NCI-H1092 (cell line): ENCODE measurements around the gene CADM2.
A peak's percentile ranks its signal among the peaks of the same experiment; 100 is the strongest.

ENCODE experiments used
- DNase-seq: peaks from one replicate; lab custom pipeline; 2025; lab: John Stamatoyannopoulos, UW

Gene CADM2

GRCh38 chr3:85321892-85322291 is 363.1 kb downstream of the CADM2 start:
- DNase-seq: no peak

GRCh38 chr3:85330071-85330470 is 371.3 kb downstream of the CADM2 start:
- DNase-seq: no peak

DNA sequence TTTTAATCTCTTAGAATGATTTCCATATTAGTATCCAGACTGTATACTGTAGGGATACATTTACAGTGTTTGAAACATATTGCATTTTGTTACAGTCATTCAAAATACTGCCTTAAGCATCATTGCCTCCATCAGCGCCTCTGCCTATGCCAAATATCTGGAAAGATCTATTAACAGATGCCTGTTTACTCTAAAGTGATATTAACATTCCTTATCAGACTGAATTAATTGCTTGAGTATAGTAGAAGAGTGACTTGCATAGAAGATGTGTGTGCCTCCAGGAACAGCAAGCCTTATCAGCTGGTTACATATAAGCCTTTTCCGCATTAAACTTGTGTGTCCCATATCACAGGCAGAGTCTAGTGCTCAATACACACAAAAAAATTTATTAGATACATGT is 379.1 kb downstream of the CADM2 start:
- DNase-seq: no peak

GRCh38 chr3:85342915-85343314 is 384.1 kb downstream of the CADM2 start:
- no peak for DNase-seq

- no peak for DNase-seq
Observed at GRCh38 chr3:85355572-85355971, 396.8 kb downstream of the CADM2 start.

- peak; percentile 67 for DNase-seq
Observed at GRCh38 chr3:85360742-85361387, 402.1 kb downstream of the CADM2 start.

GRCh38 chr3:85364296-85364909 is 405.6 kb downstream of the CADM2 start:
- DNase-seq: no peak

DNA sequence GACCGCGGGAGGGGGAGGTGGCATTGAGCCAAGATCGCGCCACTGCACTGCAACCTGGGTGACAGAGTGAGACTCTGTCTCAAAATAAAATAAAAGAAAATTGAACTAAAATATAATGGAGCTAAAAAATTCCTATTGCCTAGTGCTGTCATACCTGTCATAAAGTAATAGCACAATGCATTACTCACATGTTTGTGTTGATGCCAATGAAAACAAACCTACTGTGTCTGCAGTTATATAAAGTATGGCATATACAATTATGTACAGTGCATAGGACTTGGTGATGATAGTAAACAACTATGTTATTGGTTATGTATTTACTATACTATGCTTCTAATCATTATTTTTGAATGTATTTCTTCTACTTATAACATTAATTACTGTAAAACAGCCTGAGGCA is 411.6 kb downstream of the CADM2 start:
- DNase-seq: no peak

- no peak for DNase-seq
Observed at GRCh38 chr3:85376131-85376530, 417.3 kb downstream of the CADM2 start.

- DNase-seq: no peak
Observed at GRCh38 chr3:85377115-85377514, 418.3 kb downstream of the CADM2 start.

DNA sequence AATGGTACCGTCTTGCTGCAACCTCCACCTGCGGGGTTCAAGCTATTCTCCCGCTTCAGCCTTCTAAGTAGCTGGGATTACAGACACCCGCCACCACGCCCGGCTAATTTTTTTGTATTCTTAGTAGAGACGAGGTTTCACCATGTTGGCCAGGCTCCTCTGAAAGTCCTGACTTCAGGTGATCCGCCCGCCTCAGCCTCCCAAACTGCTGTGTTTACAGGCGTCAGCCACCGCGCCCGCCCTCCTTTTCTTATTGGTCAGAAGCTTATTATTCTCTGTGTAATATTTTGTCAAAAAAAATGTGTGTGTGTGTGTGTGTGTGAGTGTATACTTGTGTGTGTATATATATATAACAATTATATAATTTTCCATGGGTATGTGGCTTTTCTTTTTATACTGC is 425.6 kb downstream of the CADM2 start:
- DNase-seq: no peak

DNA sequence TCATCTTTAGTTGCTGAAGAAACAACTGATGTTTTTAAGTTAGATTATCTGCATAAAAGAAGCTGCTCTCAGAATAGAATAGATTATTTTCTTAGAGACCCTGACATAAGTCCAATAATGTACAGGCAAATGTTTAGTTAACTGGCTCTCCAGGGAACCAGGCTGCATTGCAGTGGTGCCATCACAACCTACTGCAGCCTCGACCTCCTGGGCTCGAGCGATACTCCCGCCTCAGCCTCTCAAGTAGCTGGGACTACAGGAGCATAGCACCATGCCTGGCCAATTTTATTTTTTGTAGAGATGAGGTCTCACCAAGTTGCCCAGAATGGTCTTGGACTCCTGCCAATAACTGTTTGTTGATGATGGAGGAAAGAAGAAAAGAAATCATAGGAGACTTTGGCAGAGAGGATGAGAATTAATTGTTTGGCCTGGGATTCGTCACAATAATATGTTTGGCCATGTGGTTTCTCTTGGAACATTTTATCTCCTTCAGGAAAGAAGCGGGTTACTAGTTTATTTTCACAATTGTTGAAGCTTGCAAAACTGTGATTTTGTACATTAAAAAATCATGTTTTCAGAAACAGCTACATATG is 429.2 kb downstream of the CADM2 start:
- DNase-seq: no peak

GRCh38 chr3:85394424-85394823 is 435.6 kb downstream of the CADM2 start:
- DNase-seq: no peak

DNA sequence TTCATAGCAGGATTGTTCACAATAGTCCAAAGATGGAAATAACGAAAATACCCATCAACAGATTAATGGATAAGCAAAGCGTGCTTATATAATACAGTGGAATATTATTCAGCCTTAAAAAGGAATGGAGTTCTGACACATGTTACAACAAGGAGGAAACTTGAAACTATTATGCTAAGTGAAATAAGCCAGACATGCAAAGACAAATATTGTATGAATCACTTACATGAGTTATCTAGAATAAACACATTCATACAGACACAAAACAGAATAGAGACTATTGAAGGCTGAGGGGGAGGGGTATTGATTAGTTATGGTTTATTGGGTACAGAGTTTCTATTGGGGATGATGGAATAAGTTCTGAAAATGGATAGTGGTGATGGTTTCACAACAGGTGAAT is 438.6 kb downstream of the CADM2 start:
- DNase-seq: no peak

DNA sequence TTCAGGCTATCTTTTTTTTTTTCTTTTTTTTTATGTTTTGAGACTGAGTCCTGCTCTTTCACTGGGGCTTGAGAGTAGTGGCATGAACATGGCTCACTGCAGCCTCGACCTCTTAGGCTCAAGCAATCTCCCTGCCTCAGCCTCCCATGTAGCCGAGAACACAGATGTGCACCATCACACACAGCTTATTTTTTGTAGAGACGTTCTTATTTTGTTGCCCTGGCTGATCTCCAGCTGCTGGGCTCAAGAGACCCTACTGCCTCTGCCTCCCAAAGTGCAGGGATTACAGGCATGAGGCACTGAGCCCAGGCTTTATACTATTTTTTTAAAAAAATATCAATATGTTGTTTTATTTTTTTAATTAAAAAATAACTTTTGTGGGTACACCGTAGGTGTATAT is 467.3 kb downstream of the CADM2 start:
- DNase-seq: no peak

GRCh38 chr3:85427467-85427866 is 468.7 kb downstream of the CADM2 start:
- no peak for DNase-seq

DNA sequence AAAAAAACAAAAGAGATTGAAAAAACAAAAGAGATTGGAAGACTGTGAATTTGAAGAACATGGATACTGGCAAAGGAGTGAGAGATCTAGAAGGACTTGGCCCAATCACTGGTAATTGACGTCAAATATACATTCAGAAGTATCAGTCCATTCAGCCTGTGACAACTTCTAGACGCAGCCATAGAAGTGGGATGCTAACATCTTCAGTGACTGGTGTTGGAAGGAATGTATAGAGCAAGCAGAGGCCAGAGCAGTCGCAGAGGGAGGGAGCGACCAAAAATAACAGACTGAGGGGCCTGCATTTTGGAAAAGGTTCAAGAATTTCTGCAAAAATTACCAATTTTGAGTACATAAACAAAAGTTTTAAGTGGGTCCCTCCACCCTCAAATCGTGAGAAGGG is 473.3 kb downstream of the CADM2 start:
- no peak for DNase-seq

- no peak for DNase-seq
Observed at GRCh38 chr3:85433319-85433718, 474.5 kb downstream of the CADM2 start.

DNA sequence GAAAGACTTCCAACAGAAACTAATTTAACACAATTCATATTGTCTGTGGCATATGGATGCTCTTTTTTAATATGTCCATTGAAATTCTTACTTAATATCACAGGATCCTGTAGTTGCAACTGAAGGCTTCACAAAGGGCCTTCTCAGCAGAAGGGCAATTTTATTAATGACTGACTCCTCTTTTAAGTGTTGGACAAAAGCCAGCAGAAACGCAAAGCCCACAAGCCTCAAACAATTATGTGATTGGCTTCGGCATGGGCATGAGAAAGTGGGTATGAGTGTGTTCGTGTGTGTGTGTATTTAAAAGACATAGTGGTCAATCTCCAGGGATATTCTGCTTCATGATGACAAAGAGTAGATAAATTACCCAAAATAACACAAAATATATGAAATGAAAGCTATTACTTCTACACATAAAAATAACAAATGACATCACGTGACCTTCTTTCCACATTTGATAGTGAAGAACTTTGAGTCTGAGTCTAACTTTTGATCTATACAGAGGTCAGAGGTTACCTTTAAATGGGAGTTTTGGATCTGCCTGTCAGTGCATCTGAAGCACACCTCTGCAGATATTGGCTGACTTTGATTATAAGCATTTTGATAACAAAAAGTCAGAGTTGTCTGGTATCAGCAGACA is 496.9 kb downstream of the CADM2 start:
- no peak for DNase-seq

DNA sequence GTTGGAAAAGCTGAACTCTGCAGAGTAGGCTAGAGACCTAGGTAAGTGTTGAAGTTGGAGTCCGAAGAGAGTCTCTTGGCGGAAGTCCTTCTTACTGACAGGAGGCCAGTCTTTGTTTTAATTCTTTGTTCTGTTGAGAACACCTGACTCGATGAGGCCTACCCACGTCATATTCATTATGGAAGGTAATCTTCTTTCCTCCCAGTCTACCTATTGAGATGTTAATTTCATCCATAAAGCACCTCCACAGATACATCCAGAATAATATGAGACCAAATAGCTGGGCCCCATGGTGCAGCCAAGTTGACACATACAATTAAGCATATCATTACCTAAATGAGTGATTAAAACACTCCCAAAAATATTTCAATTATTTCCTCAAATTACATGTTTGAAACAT is 515.5 kb downstream of the CADM2 start:
- DNase-seq: no peak

GRCh38 chr3:85475346-85475745 is 516.6 kb downstream of the CADM2 start:
- DNase-seq: no peak

DNA sequence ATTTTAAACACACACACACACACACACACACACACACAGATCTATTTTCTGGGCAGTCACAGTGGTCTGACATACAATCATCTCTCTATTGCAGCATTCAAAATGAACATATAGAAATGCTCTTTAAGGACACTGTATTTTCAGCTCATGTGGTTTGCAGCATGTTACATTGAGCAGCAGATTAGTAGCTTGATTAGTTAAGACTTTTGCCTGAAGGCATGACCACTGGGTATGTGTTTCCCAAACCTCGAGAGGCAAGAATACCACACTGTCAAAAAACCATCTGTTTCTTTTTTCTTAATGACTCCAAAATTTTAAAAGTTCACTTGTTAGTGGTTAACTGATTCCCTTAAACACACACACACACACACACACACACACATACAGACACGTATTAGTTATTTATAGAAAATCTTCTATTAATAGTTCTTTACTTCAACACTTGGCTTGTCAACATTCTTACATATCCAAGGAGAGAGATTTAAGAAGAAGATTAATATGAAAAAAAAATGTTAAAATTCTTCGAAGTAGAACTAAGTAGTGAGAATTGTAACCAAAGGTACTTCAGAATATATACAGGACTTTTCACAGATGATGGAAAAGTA is 518.2 kb downstream of the CADM2 start:
- DNase-seq: no peak
